ENCODE data around the gene SMARCAD1.
A peak's percentile ranks its signal among the peaks of the same experiment; 100 is the strongest.

The SMARCAD1 gene

GRCh38 chr4:94169803-94170372, 37.8 kb upstream of the SMARCAD1 start:
- H3K4me3 ChIP-seq (ENCODE audit: control insufficient read depth, low read depth, low read length): no peak overlapping the region
- no peak for DNase-seq (ENCODE audit: low read depth)
- TF ChIP-seq CTCF (IDR thresholded peaks at IDR 0.05; ENCODE audit: control insufficient read depth, insufficient read depth, low read depth, low read length, missing control alignments): no peak

GRCh38 chr4:94171616-94172015, 36.0 kb upstream of the SMARCAD1 start:
- TF ChIP-seq CTCF (IDR thresholded peaks at IDR 0.05; ENCODE audit: control insufficient read depth, insufficient read depth, low read depth, low read length, missing control alignments): peak; percentile 26
- H3K4me3 ChIP-seq (ENCODE audit: control insufficient read depth, low read depth, low read length): no peak overlapping the region
- DNase-seq (ENCODE audit: low read depth): no peak

- TF ChIP-seq CTCF (IDR thresholded peaks at IDR 0.05; ENCODE audit: control insufficient read depth, insufficient read depth, low read depth, low read length, missing control alignments): no peak
- H3K4me3 ChIP-seq (ENCODE audit: control insufficient read depth, low read depth, low read length): no peak overlapping the region
- DNase-seq (ENCODE audit: low read depth): no peak
Observed at GRCh38 chr4:94175553-94176261, 32.0 kb upstream of the SMARCAD1 start.

- no peak for DNase-seq (ENCODE audit: low read depth)
- TF ChIP-seq CTCF (IDR thresholded peaks at IDR 0.05; ENCODE audit: control insufficient read depth, insufficient read depth, low read depth, low read length, missing control alignments): no peak
Observed at GRCh38 chr4:94177822-94178221, 29.8 kb upstream of the SMARCAD1 start.

GRCh38 chr4:94181815-94182214, 25.9 kb upstream of the SMARCAD1 start:
- DNase-seq (ENCODE audit: low read depth): no peak
- H3K4me3 ChIP-seq (ENCODE audit: control insufficient read depth, low read depth, low read length): no peak overlapping the region
- TF ChIP-seq CTCF (IDR thresholded peaks at IDR 0.05; ENCODE audit: control insufficient read depth, insufficient read depth, low read depth, low read length, missing control alignments): no peak

More at GRCh38 chr4:94177822-94178221, 29.8 kb upstream of the SMARCAD1 start:
- H3K4me3 ChIP-seq (ENCODE audit: control insufficient read depth, low read depth, low read length): no peak overlapping the region

GRCh38 chr4:94202769-94203168, 4.9 kb upstream of the SMARCAD1 start:
- DNase-seq (ENCODE audit: low read depth): no peak
- TF ChIP-seq CTCF (IDR thresholded peaks at IDR 0.05; ENCODE audit: control insufficient read depth, insufficient read depth, low read depth, low read length, missing control alignments): no peak
- no peak overlapping the region for H3K4me3 ChIP-seq (ENCODE audit: control insufficient read depth, low read depth, low read length)

All from AG09309 (cell line).